ENCODE results near the gene CLK3.
"Not testable (repeated sequence)": the region's sequence is repeated elsewhere in the genome, so short reads cannot be mapped to it uniquely, and the experiment has no call there.

CLK3 gene

DNA sequence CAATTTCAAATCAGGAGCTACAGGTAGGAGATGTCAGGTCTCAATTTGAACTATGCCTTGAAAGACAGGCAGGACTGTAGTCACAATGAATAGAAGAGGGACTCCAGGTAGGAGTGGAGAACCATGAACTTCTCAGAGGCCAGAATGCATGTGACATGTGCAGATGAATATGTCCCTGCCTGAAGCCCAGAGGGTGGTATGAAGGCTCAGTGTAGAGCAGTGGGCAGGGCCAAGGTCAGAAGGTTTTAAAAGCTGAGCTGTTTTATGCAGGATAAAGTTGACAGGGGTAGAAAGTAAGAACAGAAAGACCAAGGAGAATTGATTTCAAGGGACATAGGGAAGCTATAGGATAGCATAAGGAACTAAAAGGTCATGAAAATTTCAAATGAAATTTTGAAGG lies 30.8 kb downstream of the CLK3 start:
- no peak for DNase-seq

DNA sequence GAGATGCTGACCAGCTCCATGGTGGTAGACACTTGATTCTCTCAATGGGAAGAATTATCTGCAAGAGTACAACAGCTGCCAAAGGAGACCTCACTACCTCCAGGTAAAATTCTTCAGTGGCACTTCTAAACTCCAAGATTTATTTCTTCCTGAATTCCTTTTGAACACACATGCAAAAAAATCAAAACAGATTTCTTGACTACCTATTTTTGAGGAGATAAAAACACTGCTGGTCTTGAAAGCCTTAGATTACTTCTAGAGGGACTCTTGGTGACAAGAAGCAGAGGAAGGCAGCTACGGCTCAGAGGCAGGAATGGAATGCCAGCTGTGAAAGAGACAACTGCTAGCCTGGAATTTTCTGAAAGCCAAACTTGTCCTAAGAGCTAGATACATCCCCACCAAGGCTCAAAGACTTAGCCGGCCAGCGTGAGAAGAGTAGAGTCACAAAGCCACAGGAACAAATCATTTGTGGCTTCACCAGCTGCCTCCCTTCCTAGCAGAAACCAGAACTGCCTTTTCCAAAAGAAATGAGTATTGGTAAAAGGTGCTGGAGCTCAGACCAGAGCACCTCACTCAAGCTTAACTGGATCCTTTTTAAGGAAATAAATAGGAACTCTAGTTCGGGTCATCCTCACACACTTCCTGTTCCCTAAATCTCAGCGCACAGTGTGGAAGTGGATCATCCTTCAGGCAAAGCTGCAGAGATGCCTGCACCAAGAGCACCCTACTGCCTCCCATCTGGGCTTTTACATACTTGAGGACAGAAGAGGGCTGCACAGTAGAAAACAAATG lies 32.6 kb downstream of the CLK3 start:
- DNase-seq = no peak

DNA sequence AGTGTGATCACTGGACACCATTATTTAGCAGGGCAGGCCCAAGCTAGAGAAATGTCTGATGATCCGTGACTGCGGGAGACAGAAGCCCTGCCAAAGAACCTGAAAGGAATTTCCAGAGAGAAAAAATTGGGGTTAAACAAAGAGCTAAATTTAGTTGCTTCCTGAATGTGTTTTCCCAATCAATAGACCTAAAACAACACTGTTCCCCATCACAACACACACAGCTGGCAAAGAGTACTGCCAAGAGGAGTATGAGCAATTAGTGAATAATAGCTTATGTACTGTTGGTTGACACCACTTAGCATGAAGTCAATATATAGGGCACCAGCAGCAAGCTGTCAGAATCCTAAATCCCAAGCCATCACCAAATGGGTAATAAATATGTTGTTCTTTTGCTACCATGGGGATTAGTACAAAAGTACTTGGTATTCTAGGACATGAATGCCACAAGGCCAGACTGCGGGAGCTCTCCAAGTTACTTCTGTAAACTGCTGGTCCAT lies 35.7 kb downstream of the CLK3 start:
- DNase-seq = no peak

DNA sequence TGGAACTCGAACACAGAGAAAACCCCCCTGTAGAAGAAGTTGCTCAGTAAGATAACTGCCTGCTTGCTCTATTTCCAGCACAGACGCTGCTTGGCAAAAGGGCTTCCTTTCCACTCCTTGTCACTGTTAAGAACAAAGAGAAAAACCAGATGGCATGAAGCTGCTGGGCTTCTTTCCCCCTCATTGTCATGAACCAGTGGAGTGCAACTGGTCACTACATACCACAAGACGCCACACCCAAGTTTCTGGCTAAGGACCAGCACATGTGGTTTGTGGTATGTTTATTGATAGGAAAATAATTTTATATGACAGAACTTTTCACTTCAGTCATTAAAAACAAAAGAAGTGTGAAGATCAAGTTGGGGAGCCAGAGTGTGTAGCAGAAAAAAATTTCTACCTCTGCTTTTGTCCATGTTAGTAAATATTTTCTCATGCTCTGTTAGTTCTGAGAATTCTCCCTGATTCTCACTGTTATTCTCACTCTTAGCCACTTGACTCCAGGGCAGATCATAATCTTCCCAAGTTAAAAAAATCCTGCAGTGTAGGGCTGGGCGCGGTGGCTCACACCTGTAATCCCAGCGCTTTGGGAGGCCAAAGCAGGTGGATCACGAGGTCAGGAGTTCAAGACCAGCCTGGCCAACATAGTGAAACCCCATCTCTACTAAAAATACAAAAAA lies 37.9 kb downstream of the CLK3 start:
- no peak for DNase-seq

DNA sequence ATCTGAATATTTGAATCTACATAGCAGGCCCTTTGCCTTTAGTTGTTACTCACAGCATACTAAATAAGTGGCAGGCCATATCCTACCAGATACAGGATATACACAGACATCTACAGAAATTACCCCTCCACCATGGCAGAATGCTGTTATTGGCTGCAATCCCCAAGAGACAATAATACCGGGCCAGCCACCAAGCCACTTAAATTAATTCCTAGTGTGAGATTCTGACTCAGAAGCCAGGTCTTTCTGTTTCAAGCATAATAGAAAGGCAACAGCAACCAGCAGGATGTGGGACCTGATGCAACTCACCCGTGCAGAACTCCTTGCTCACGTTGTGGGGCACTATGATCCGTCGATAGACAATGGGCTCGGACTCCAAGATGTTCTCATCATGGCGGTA lies 39.8 kb downstream of the CLK3 start:
- DNase-seq = no peak

DNA sequence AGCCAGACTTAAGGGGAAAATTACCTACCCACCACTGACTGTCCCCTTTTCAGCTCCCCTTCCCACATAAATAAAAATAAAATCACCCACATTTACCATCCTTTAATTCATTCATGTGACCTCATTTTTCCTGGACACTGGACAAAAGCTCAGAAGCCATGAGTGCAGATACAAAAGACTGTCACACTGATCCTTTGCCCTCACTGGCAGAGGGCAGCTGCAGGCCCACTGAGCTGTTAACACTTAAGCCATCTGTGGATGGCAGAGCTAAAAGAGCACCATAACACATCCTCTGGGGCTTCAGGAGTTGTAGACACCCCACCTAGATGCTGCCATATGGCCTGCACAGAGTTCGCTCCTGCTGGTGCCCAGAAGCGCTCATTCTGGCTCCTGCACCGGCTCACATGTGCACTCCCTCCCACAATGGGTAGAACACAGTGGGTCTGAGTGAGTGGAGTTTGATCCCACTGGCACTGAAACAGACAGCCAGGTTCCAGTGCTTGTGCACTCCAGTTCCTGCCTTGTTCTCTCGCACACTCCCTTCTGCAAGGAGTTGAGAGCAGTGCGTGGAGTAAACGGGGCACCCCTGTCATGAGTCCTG lies 41.4 kb downstream of the CLK3 start:
- no peak for DNase-seq

DNA sequence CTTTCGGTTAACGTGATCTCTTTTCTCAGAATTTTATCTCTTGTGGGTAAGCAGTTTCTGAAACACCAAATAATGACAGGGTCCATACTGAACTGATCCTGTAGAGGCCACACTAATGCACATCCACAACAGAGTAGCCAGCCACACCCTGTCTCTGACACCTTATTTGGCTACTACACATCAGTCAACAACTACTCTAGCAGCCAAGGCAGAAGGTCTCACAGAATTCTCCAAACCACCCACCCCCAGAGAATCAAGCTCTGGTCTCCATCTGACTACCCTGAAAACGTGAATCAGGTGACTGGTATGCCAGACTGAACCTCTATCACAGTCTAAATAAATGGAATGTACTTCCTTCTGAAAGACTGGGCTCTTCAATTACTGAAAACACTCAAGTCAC lies 42.2 kb downstream of the CLK3 start:
- DNase-seq = no peak

DNA sequence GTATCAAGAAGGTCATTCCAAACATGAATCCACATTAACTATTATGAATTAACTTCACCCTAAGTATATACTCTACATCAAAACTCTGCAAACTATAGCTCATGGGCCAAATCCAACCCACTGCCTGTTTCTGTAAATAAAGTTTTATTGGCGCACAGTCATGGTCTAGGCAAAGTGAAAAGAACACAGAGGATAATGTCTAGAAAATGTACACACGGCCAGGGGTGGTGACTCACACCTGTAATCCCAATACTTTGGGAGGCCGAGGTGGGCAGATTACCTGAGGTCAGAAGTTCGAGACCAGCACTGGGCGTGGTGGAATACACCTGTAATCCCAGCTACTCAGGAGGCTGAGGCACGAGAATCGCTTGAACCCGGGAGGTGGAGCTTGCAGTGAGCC lies 45.6 kb downstream of the CLK3 start:
- DNase-seq = not testable (repeated sequence)

DNA sequence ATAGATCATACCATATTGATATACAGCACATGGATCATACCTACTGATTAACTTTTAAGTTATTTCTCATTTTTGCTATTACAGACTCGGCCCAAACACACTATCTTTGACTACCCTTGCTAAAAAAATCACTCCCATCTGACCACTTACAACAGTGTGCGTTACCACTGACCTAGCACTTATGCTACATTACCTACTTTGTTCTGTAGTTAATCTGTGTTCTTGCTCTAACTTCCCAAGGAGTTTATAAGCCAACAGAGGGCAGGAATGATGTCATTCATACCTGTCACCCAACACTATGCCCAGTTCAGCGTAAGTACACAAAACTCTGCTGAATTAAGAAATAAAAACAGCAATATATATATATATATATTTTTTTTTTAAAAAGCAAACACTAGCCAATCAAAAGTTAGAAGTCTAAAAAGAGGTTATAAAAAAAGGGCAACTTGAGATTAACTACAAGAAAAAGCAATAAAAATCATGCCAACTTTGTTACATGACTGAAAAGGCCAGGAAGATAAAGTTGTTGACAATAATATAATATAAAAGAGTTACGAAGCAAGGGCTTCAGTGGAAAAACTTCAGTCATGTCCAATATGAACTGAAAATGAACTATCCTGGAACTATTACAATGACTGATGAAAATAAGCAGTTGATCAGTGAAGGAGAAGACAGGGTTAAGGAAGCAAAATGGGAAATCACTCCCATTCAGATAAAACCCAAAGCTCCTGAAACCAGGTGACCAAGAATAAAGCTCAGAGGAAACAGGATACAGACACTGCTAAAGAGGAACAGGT lies 46.6 kb downstream of the CLK3 start:
- DNase-seq = no peak

DNA sequence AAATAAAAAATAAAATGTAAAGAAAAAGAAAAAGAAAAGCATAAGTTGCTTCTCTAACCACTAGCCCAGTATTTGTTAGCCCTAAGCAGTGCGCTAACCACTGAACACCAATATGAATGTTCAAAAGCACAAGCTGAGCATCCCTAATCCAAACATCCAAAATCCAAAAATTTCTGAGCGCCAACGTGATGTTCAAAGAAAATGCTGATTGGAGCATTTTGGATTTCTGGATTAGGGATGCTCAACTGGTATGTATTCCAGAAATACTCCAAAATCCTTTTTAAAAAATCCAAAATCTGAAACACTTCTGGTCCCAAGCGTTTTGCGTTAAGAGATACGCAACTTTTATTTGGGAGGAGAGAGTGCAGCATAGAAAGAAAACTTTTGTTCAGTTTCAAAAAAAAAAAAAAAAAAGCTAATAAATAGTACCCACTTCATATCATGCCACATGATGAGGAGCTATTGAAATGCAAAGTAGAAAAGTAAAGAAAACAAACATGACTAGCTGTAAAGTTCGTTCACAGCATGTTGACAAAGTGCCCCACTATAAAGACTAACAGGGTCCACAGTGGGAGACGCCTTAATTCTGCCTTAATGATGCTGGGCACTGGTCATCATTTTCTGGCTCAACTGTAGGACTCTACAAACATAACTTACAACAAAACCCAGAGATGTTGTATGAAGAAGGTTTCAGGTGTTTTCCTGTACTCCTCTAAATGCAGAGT lies 47.8 kb downstream of the CLK3 start:
- DNase-seq = no peak

DNA sequence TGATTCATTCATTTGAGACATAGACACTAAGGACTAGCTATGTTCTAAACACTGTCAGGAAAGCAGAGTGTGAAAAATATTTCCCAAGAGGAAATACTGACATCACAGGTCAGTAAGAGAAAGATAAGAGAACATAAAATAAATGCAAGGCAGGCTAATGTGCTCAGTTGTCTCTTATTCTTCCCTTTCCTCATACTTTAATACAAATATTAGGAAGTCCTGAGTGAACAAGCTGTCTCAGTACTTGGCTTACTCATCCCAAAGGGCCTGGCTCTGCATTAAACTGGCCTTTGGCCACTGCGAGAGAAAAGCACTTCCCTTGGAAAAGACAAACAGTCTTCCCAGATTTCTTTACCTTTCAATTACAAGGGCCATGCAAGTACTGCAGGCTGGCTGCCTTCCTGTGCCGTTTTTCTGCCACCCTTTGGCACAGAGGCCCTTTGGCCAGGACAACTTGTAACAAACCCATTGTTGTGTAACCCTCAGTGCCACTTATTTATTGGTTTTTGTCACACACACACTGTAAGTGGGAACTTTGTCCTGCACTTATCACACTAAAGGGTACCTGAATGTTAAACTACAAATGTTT lies 48.5 kb downstream of the CLK3 start:
- no peak for DNase-seq

DNA sequence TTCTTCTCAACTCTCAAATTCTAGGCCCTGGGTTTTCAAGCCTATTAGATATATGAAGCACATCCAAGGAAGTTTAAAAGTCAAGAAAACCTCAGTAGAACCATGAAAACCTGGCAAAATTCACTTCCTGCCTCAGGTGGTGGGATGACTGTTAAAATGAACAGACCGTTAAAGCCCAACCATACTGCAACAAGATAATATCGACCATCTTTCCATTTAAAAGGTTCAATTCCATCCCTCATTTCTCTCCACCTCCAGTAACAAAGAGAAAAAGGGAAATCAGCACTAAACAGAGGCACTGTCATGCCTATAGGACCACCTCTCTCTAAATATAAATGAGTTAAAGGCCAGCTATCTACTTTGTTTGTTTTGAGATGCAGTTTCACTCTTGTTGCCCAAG lies 49.0 kb downstream of the CLK3 start:
- DNase-seq = no peak

DNA sequence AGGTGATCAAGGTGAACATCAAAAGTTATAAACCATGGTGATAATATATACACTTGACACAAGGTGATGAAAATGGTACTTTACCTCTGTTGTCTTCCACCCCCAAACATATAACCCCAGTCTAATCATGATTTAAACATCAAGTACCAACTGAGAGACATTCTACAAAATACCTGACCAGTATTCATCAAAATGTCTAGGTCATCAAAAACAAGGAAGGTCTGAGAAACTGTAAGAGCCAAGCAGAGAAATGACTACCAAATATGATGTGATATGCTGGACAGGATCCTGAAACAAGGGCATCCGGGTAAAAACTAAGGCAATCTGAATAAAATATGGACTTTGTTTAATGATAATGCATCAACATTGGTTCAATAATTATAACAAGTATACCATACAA lies 52.3 kb downstream of the CLK3 start:
- no peak for DNase-seq

DNA sequence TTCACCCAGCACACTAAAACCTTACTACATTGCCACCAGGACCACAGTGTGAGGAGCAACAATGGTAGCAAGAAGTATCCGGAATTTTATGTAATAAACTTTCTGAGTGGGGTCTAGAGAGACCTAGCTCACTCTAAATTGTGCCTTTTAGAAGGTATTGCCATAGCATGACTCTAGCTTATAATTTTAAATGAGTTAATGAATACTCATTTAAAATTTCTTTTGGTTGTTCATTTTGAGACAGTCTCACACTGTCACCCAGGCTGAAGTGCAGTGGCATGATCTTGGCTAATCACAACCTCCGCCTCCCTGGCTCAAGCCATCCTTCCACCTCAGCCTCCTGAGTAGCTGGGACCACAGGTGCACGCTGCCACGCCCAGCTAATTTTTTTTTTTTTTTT lies 54.0 kb downstream of the CLK3 start:
- no peak for DNase-seq

DNA sequence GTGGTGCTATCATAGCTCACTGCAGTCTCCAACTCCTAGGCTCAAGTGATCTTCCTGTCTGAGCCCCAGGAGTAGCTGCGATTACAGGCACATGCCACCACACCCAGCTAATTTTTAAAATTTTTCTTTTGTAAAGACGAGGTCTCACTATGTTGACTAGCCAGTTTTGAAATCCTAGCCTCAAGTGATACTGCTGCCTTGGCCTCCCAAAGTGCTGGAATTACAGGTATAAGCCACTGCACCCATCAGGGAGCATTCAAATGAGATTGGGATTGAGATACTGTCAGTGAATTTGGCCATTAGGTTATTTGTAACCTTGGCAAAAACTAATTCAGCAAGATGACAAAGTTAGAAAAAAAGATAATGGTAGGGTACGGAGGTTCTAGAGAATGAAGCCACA lies 58.5 kb downstream of the CLK3 start:
- no peak for DNase-seq

DNA sequence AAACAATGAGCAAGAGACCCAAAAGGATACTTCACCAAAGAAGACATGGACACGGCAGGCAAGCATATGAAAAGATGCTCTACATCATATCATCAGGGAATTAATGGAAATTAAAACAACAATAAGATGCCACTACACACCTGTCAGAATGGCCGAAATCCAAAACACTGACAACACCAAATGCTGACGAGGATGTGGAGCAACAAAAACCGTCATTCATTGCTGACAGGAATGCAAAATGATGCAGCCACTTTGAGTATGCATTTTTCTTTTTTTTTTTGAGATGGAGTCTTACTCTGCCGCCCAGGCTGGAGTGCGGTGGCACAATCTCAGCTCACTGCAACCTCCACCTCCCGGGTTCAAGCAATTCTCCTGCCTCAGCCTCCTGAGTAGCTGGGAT lies 61.2 kb downstream of the CLK3 start:
- no peak for DNase-seq
